Stomach (tissue), 9 donors: ENCODE data around the gene ARL13A. TPM values are rescaled to one million over a fixed set of nuclear protein-coding genes. Genes with fewer than 3 reads are reported as not detected.

Experiments
- DNase-seq, 2 donors: peaks; one replicate each; pipeline versions ENCODE4 v3.0.0 to v3.0.0-alpha.2; 2013 to 2019
- H3K27ac ChIP-seq, 5 donors: fragments of 200-600 bp in 4 of 5; sonication (generic) in 4 of 5; one replicate each; pipeline ENCODE4 v1.5.1; 2013 to 2019; ENCODE audit warnings: mild to moderate bottlenecking in 1 of 5, moderate library complexity in 1 of 5
- H3K27me3 ChIP-seq, 3 donors: fragments of 200-600 bp; sonication (generic); one replicate each; pipeline ENCODE4 v1.5.1; 2017 to 2019; ENCODE audit warnings: mixed run types in 1 of 3
- H3K36me3 ChIP-seq, 4 donors: fragments of 200-600 bp; sonication (generic); 1 replicate in 3 of 4; 2 replicates in 1 of 4; pipeline ENCODE4 v1.5.1; 2016 to 2019
- H3K4me1 ChIP-seq, 4 donors: fragments of 200-600 bp; sonication (generic); one replicate each; pipeline ENCODE4 v1.5.1; 2016 to 2019
- H3K4me3 ChIP-seq, 4 donors: fragments of 200-600 bp; sonication (generic) in 3 of 4; one replicate each; pipeline ENCODE4 v1.5.1; 2016 to 2019; ENCODE audit warnings: mild to moderate bottlenecking in 1 of 4
- H3K9me3 ChIP-seq, 4 donors: fragments of 200-600 bp; sonication (generic); one replicate each; pipeline ENCODE4 v1.5.1; 2016 to 2019
- EP300 ChIP-seq: sonication (generic); formaldehyde crosslinking; IDR thresholded peaks from one replicate; pipeline ENCODE4 v1.6.1; 2017; ENCODE audit warnings: antibody characterized with exemption
- POLR2A ChIP-seq, 4 donors: fragments of 450-650 bp; IDR thresholded peaks; one replicate each; pipeline ENCODE4 v1.6.1; 2016; ENCODE audit warnings: antibody characterized with exemption in 4 of 4, control low read depth in 2 of 4, mild to moderate bottlenecking in 1 of 4, moderate library complexity in 1 of 4
- POLR2AphosphoS5 ChIP-seq, 3 donors: sonication (generic); formaldehyde crosslinking; IDR thresholded peaks; one replicate each; pipeline ENCODE4 v1.6.1; 2016; ENCODE audit warnings: antibody characterized with exemption in 3 of 3
- WGBS, 5 donors: extraction: QIAGEN DNeasy Blood & Tissue Kit in 3 of 5; methylation state at CpG; one replicate each; pipeline versions ENCODE4 v1.1.5 to v1.1.7; 2013 to 2018; 5-methylcytosine and 5-hydroxymethylcytosine counted together
- intact Hi-C: fragments of 100-400 bp; cut with DNase I; formaldehyde crosslinking; loops from one replicate; pipeline ENCODE4 v1.15.1; 2023; ENCODE audit warnings: low total_unique reads
- polyA plus RNA-seq, 3 donors: library from polyadenylated mRNA; stranded (reverse); fragments of 200-250 nt; gene quantifications; one replicate each; pipeline ENCODE4 v1.2.3, GENCODE V29; 2013
- total RNA-seq, 5 donors: library from RNA; depleted of rRNA; stranded (reverse); fragments of >200 nt; gene quantifications; one replicate each; pipeline versions ENCODE4 v1.1.0 to v1.2.3, GENCODE V29; 2014 to 2016
- TF ChIP-seq, protein P1 (sequence below), 7 experiments: fragments of 450-650 bp in 4 of 7; fragments of 200-600 bp in 3 of 7; sonication (generic) in 3 of 7; IDR thresholded peaks; one replicate each; pipeline ENCODE4 v1.5.1; 2016 to 2019; ENCODE audit warnings: antibody characterized with exemption in 7 of 7, control low read depth in 2 of 7, mild to moderate bottlenecking in 1 of 7
- donor health status: healthy with polysubstance abuse.
- donor health status: Bipolar disorder and iron deficiency.
- donor health status: healthy.

The ARL13A gene
- total and polyA plus RNA-seq, 8 donors = not detected

DNA sequence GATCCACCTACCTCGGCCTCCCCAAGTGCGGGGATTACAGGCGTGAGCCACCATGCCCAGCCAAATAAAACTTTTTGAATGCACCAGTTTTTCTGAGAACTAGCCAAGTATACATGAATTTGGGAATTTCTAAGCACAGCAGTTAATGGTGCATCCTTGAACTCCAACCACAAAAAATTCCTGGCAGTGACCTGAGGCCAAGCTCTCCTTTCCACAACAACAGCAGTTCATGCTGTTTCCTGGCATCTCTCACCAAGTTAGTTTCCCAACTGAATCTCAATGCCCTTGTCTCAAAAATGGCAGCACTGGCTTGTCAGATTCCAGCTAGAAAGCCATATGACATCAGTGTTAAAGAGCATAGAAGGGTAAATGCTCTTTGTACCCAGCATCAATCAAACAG is 24.9 kb upstream of the ARL13A start:
- Histone ChIP-seq H3K9me3 (no peaks in the 10 kb centered on the region), H3K36me3 (no peaks in the 10 kb centered on the region), H3K4me1 (no peaks in the 10 kb centered on the region), H3K4me3 (no peak overlapping the region), H3K27me3 (no peaks in the 10 kb centered on the region), H3K27ac (no peak overlapping the region)
- no peak for DNase-seq
- WGBS, 5 donors = 92 to 100% (median 95%) methylated on average over 3 of the region's 3 CpGs
- intact Hi-C loops = no loop called here
- no peak for TF ChIP-seq POLR2A (IDR thresholded peaks at IDR 0.05)
- no peak for TF ChIP-seq EP300
- TF ChIP-seq, protein P1, sequence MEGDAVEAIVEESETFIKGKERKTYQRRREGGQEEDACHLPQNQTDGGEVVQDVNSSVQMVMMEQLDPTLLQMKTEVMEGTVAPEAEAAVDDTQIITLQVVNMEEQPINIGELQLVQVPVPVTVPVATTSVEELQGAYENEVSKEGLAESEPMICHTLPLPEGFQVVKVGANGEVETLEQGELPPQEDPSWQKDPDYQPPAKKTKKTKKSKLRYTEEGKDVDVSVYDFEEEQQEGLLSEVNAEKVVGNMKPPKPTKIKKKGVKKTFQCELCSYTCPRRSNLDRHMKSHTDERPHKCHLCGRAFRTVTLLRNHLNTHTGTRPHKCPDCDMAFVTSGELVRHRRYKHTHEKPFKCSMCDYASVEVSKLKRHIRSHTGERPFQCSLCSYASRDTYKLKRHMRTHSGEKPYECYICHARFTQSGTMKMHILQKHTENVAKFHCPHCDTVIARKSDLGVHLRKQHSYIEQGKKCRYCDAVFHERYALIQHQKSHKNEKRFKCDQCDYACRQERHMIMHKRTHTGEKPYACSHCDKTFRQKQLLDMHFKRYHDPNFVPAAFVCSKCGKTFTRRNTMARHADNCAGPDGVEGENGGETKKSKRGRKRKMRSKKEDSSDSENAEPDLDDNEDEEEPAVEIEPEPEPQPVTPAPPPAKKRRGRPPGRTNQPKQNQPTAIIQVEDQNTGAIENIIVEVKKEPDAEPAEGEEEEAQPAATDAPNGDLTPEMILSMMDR (IDR thresholded peaks at IDR 0.05) = no peak
- no peak for TF ChIP-seq POLR2AphosphoS5 (IDR thresholded peaks at IDR 0.05)

DNA sequence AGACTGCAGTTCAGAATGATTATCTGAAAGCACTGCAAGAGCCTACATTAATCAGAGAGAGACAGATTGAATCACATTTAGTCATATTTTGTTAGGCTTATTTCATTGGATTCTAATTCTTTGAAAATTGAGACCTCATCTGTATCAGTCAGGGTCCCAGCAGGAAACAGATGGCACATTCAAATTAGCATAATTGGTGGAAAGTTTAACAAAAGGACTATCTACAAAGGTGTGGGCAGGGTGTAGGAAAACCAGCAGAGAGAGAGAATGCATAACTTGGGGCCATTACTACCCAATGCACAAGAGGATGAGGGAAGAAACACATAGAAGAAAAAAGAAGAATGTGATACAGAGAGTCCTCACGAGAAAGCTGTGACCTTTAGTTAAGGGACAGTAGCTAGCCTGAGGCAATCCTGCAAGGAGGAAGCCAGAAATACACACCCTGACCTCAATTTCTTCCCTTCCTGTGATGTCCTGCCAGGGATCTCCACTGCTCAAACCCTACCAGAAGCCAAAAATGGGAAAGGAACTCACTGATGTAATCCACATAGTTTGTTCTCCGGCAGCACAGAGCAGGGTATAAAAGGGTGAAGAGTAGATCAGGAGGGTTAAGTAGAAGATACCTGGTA is 23.1 kb upstream of the ARL13A start:
- Histone ChIP-seq H3K4me1 (no peaks in the 10 kb centered on the region), H3K4me3 (no peak overlapping the region), H3K27ac (no peak overlapping the region), H3K27me3 (no peaks in the 10 kb centered on the region), H3K9me3 (no peaks in the 10 kb centered on the region), H3K36me3 (no peaks in the 10 kb centered on the region)
- TF ChIP-seq POLR2A (IDR thresholded peaks at IDR 0.05) = no peak
- no peak for TF ChIP-seq EP300
- TF ChIP-seq, protein P1 (IDR thresholded peaks at IDR 0.05) = no peak
- WGBS, 5 donors = 59 to 66% (median 61%) methylated on average over 2 of the region's 2 CpGs
- DNase-seq = no peak
- intact Hi-C loops = no loop called here

DNA sequence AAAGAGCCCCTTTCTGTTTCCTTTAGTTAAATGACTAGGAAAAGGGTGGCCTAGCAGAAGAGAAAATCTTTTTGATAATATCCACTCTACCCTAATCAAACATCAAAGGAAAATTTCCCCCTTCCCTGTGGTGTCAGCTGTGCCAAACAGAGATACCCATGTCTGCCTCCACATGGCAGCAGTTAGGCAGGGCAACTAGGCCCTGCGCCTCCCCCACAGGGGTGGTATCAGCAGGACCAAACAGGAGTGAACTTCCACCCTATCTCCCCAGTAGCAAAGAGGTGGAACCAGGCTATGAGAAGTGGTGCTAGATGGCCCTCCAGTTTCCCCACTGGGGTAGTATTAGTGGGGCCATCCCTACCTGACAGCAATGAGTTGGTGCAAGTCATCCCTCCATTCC is 21.0 kb upstream of the ARL13A start:
- Histone ChIP-seq H3K4me3 (no peak overlapping the region), H3K36me3 (no peaks in the 10 kb centered on the region), H3K4me1 (no peaks in the 10 kb centered on the region), H3K9me3 (no peaks in the 10 kb centered on the region), H3K27ac (no peak overlapping the region), H3K27me3 (no peaks in the 10 kb centered on the region)
- DNase-seq = no peak
- no peak for TF ChIP-seq POLR2A (IDR thresholded peaks at IDR 0.05)
- TF ChIP-seq, protein P1 (IDR thresholded peaks at IDR 0.05) = no peak
- TF ChIP-seq EP300 = no peak
- TF ChIP-seq POLR2AphosphoS5 (IDR thresholded peaks at IDR 0.05) = no peak
- intact Hi-C loops = no loop called here
- 88 to 100% (median 92%) methylated on average over 1 of the region's 1 CpG for WGBS, 5 donors

DNA sequence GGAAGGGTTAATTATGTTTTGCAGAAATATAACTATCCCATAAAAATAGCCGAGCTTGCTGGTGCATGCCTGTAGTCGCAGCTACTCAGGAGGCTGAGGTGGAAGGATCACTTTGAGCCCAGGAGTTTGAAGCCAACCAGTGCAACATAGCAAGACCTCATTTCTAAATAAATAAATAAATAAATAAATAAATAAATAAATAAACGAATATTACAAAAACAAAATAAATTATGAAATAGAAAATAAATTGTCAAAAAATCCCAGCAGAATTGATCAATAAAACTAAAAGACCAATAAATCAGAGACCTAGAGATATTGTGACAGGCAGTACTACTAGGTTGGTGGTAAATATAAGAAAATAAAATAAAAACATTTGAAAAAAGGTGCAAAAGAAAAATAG is 6.7 kb upstream of the ARL13A start:
- 81 to 94% (median 84%) methylated on average over 3 of the region's 3 CpGs for WGBS, 5 donors
- Histone ChIP-seq H3K9me3 (peaks cover 0 to 8% (median 0%) of the 10 kb centered on the region in 4 donors), H3K4me1 (no peaks in the 10 kb centered on the region), H3K4me3 (no peak overlapping the region), H3K36me3 (no peaks in the 10 kb centered on the region), H3K27ac (no peak overlapping the region), H3K27me3 (no peaks in the 10 kb centered on the region)
- intact Hi-C loops = no loop called here
- DNase-seq = no peak
- TF ChIP-seq POLR2AphosphoS5 (IDR thresholded peaks at IDR 0.05) (no peak), POLR2A (IDR thresholded peaks at IDR 0.05) (no peak), EP300 (no peak)
- TF ChIP-seq, protein P1 (IDR thresholded peaks at IDR 0.05) = no peak
